ENCODE data around the gene NMT2. TPM values are rescaled to one million over a fixed set of nuclear protein-coding genes. Genes with fewer than 3 reads are reported as not detected.

Gene NMT2
- total RNA-seq, 1 experiment from 2014 or later = 11.8 TPM

DNA sequence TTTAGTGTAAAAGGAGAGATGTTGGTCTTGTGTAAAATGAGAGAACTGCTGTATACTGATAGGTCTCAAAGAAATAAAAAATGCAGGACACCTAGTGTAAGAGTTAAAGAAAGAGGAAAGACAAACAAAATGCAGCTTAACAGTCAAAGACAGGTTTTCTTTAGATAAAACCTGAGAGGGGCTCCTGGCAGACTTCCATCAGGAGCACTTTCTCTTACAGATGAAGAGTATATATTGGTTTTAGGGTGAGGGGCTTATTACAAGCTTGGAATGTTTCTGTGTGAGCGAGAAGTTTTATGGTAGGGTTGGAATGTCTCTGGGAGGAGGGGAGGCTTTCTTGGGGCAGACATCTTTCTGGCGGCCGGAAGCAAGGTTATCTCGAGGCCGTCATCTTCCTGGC is 96.1 kb downstream of the NMT2 start:
- peaks cover 3% of the 10 kb centered on the region; the same call in 1 of the 2 replicates for H3K27me3 Mint-ChIP-seq (ENCODE audit: low read depth)
- no peak overlapping the region for H3K27ac Mint-ChIP-seq
- H3K4me1 ChIP-seq (ENCODE audit: insufficient read depth, low read length) = no peaks in the 10 kb centered on the region
- no peaks in the 10 kb centered on the region for H3K27me3 ChIP-seq (ENCODE audit: insufficient read depth, low read length)
- H3K14ac ChIP-seq (ENCODE audit: insufficient read depth, low read length) = no peak overlapping the region
- no CpG with 5 or more reads among the region's 5 CpGs for whole genome bisulfite sequencing (ENCODE audit: extremely low coverage, insufficient read length, low lambda C conversion rate)
- no peak overlapping the region for H2AK5ac ChIP-seq (ENCODE audit: insufficient read length, low read length)
- no peak overlapping the region for H2AFZ ChIP-seq (ENCODE audit: low read length)
- no peak for TF ChIP-seq CTCF (conservative IDR thresholded peaks at IDR 0.05)
- no peak overlapping the region for H4K5ac ChIP-seq (ENCODE audit: insufficient read length, low read depth, low read length)
- no peak overlapping the region for H3K9ac ChIP-seq (ENCODE audit: extremely low read depth, insufficient read length, low read length)
- no peak overlapping the region for H4K91ac ChIP-seq (ENCODE audit: insufficient read length, low read depth, low read length)
- H4K20me1 ChIP-seq (ENCODE audit: control insufficient read depth, insufficient read depth, insufficient read length) = no peaks in the 10 kb centered on the region
- H3K79me2 ChIP-seq (ENCODE audit: insufficient read depth, low read length) = no peaks in the 10 kb centered on the region
- H2BK15ac ChIP-seq (ENCODE audit: low read depth, low read length) = no peak overlapping the region
- no peaks in the 10 kb centered on the region for H3K23me2 ChIP-seq (ENCODE audit: insufficient read length, low read depth, low read length, poor library complexity, severe bottlenecking)
- H2BK120ac ChIP-seq (ENCODE audit: low read depth, low read length, poor library complexity, severe bottlenecking) = no peak overlapping the region
- H3K23ac ChIP-seq (ENCODE audit: insufficient read length, low read depth, low read length) = no peak overlapping the region
- no peak overlapping the region for H2BK5ac ChIP-seq (ENCODE audit: insufficient read length, low read length)
- no peak overlapping the region for H3K4ac ChIP-seq (ENCODE audit: low read depth, low read length)
- no peak overlapping the region for H3K4me3 Mint-ChIP-seq
- no peak overlapping the region for H3T11ph ChIP-seq (ENCODE audit: low read length)
- H3K27ac ChIP-seq (ENCODE audit: insufficient read length, low read depth, low read length) = no peak overlapping the region
- H3K4me2 ChIP-seq (ENCODE audit: insufficient read depth, insufficient read length, low read length) = no peak overlapping the region
- H3K36me3 Mint-ChIP-seq (ENCODE audit: insufficient read depth in 1 of 3, low read depth in 3 of 3) = peaks cover 18 to 36% (median 29%) of the 10 kb centered on the region in 3 experiments
- peaks cover 9% of the 10 kb centered on the region for H3K9me3 ChIP-seq (ENCODE audit: control insufficient read depth, low read depth, low read length)
- H3K18ac ChIP-seq (ENCODE audit: insufficient read length, low read depth, low read length) = no peak overlapping the region
- no peak overlapping the region for H2BK20ac ChIP-seq (ENCODE audit: low read depth, low read length, poor library complexity, severe bottlenecking)
- H3K56ac ChIP-seq (ENCODE audit: insufficient read length, low read depth, low read length) = no peak overlapping the region
- H4K8ac ChIP-seq (replicated peaks; ENCODE audit: insufficient read length, low read depth, low read length) = no peak overlapping the region
- no peak for DNase-seq
- H3K79me1 ChIP-seq (ENCODE audit: insufficient read depth, low read depth, low read length, poor library complexity, severe bottlenecking) = no peaks in the 10 kb centered on the region
- H3K9me3 Mint-ChIP-seq = peaks cover 18 to 20% of the 10 kb centered on the region in 2 experiments
- H3K4me1 Mint-ChIP-seq = no peaks in the 10 kb centered on the region
- no peak overlapping the region for H2BK12ac ChIP-seq (ENCODE audit: insufficient read length, low read depth, low read length)
